Measurements from ENCODE around the gene CCDC170. TPM values are rescaled to one million over a fixed set of nuclear protein-coding genes. Genes with fewer than 3 reads are reported as not detected.

CCDC170 gene
- total RNA-seq, 1 experiment from 2014 or later = 0.12 TPM

DNA sequence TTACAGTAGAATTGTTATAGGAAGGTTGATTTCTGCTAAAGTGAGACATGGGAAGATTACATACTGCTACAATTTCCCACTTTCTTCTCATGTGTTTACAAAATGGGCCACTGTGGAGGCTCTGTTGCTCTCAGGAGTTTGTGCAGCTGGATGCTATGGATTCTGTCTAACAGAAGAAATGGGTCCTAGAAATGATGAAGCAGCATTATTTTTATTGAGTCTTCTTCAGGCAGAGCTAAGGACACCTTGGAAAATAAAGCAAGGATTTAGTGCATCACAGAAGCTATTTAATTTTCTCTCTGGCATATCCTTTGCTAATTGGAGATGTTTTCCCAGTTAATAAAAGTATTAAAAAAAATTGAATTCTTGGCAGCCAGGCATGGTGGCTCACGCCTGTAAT, 29.2 kb downstream of the CCDC170 start:
- Histone ChIP-seq H3K27me3 (ENCODE audit: insufficient read depth, low read length) (no peaks in the 10 kb centered on the region), H3K79me2 (ENCODE audit: insufficient read depth, low read length) (no peaks in the 10 kb centered on the region), H2AFZ (ENCODE audit: low read depth, low read length, poor library complexity, severe bottlenecking) (no peak overlapping the region), H4K20me1 (ENCODE audit: insufficient read depth) (no peaks in the 10 kb centered on the region), H3K9me2 (ENCODE audit: insufficient read depth) (no peaks in the 10 kb centered on the region), H3K36me3 (ENCODE audit: control insufficient read depth in 1 of 2, insufficient read depth in 2 of 2, low read length in 2 of 2) (no peaks in the 10 kb centered on the region), H3K9ac (ENCODE audit: low read length) (no peak overlapping the region), H3K4me3 (replicated peaks in 1 of 2; ENCODE audit: low read depth in 1 of 2, low read length in 2 of 2) (no peak overlapping the region), H3K27ac (ENCODE audit: low read depth, low read length) (no peak overlapping the region), H3K4me2 (ENCODE audit: low read length) (no peak overlapping the region), H3K9me3 (ENCODE audit: control insufficient read depth in 1 of 2, insufficient read depth in 1 of 2, low read depth in 1 of 2, low read length in 2 of 2) (no peaks in the 10 kb centered on the region), H3K4me1 (ENCODE audit: control insufficient read depth in 1 of 2, insufficient read depth in 2 of 2, low read length in 2 of 2) (no peaks in the 10 kb centered on the region)
- ATAC-seq (no peak), DNase-seq (ENCODE audit: low read depth, low spot score) (no peak)
- no TSS peak for BruUV-seq (replicated peaks)
- intact Hi-C loops (cut with micrococcal nuclease) = no loop called here
- TF ChIP-seq ZNF274 (IDR thresholded peaks at IDR 0.05; ENCODE audit: low read depth, low read length) = no peak
- no peak for TF ChIP-seq ATF3 (IDR thresholded peaks at IDR 0.05)
- TF ChIP-seq SP1 (IDR thresholded peaks at IDR 0.05; ENCODE audit: low read depth) = no peak
- TF ChIP-seq, protein P1, sequence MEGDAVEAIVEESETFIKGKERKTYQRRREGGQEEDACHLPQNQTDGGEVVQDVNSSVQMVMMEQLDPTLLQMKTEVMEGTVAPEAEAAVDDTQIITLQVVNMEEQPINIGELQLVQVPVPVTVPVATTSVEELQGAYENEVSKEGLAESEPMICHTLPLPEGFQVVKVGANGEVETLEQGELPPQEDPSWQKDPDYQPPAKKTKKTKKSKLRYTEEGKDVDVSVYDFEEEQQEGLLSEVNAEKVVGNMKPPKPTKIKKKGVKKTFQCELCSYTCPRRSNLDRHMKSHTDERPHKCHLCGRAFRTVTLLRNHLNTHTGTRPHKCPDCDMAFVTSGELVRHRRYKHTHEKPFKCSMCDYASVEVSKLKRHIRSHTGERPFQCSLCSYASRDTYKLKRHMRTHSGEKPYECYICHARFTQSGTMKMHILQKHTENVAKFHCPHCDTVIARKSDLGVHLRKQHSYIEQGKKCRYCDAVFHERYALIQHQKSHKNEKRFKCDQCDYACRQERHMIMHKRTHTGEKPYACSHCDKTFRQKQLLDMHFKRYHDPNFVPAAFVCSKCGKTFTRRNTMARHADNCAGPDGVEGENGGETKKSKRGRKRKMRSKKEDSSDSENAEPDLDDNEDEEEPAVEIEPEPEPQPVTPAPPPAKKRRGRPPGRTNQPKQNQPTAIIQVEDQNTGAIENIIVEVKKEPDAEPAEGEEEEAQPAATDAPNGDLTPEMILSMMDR (IDR thresholded peaks at IDR 0.05 in 2 of 3, conservative IDR thresholded peaks at IDR 0.05 in 1 of 3; ENCODE audit: borderline replicate concordance in 1 of 3, insufficient read depth in 1 of 3, low read depth in 2 of 3, low read length in 2 of 3) = no peak
- no peak for TF ChIP-seq ZBTB33 (IDR thresholded peaks at IDR 0.05; ENCODE audit: extremely low read depth, insufficient replicate concordance, low read length)
- no peak for TF ChIP-seq SRF (IDR thresholded peaks at IDR 0.05; ENCODE audit: low read depth)
- no peak for TF ChIP-seq EZH2 (IDR thresholded peaks at IDR 0.05)
- no peak for TF ChIP-seq POLR2A (IDR thresholded peaks at IDR 0.05; ENCODE audit: borderline replicate concordance, extremely low read depth, insufficient read depth, insufficient read length)
- ChIA-PET POLR2A (no interaction called here), RAD21 (ENCODE audit: low non-redundant PET in 1 of 2, low total read pairs in 2 of 2, uncharacterized antibody in 2 of 2, unreplicated experiment in 2 of 2) (no interaction called here), CTCF (no interaction called here)
